Measurements from ENCODE around the gene PAF1. TPM values are rescaled to one million over a fixed set of nuclear protein-coding genes. Genes with fewer than 3 reads are reported as not detected.
A peak's percentile ranks its signal among the peaks of the same experiment; 100 is the strongest.

PAF1 gene
- total and polyA plus RNA-seq, 2 donors (not counting 1 experiment from before 2014, with no cell fraction given): 46.4 to 65.5 TPM

- TF ChIP-seq EZH2 (IDR thresholded peaks at IDR 0.05; ENCODE audit: low read length, missing control alignments) (no peak), CTCF (conservative IDR thresholded peaks at IDR 0.05 in 1 of 2, IDR thresholded peaks at IDR 0.05 in 1 of 2; ENCODE audit: low read depth in 1 of 2, low read length in 2 of 2) (no peak)
- peaks cover 4% of the 10 kb centered on the region for H3K79me2 ChIP-seq (ENCODE audit: control insufficient read depth, insufficient read depth, low read length)
- peaks cover 19% of the 10 kb centered on the region for H3K36me3 ChIP-seq (ENCODE audit: control insufficient read depth, insufficient read depth, low read length)
- peaks cover 18% of the 10 kb centered on the region for H3K4me1 ChIP-seq (ENCODE audit: control insufficient read depth, extremely low read depth, insufficient read depth, low read length)
- no peaks in the 10 kb centered on the region for H3K27me3 ChIP-seq (ENCODE audit: control insufficient read depth, insufficient read depth, low read length)
- H3K27ac ChIP-seq (ENCODE audit: insufficient read depth, low read length): peak overlapping the region; percentile 82
- peak overlapping the region; percentile 29 for H3K9ac ChIP-seq (ENCODE audit: insufficient read depth, low read length)
- peak overlapping the region; percentile 80 for H3K4me2 ChIP-seq (ENCODE audit: extremely low read depth, insufficient read depth, low read length)
- no peak overlapping the region for H2AFZ ChIP-seq (ENCODE audit: low read length)
- H4K20me1 ChIP-seq (ENCODE audit: control insufficient read depth, extremely low read depth, insufficient read depth, low read length): no peaks in the 10 kb centered on the region
- peak overlapping the region in 1 of 4 experiments; percentile 27 for H3K4me3 ChIP-seq (replicated peaks in 1 of 4; ENCODE audit: control extremely low read depth in 1 of 4, insufficient read depth in 1 of 4, low read depth in 3 of 4, low read length in 4 of 4)
- H3K9me3 ChIP-seq (ENCODE audit: control insufficient read depth, insufficient read depth, low read depth, low read length): no peaks in the 10 kb centered on the region
- peak; percentile 96 to 97 for DNase-seq (ENCODE audit: low read depth in 2 of 2)
Measured at GRCh38 chr19:39372047-39372802, 18.7 kb downstream of the PAF1 start.

DNA sequence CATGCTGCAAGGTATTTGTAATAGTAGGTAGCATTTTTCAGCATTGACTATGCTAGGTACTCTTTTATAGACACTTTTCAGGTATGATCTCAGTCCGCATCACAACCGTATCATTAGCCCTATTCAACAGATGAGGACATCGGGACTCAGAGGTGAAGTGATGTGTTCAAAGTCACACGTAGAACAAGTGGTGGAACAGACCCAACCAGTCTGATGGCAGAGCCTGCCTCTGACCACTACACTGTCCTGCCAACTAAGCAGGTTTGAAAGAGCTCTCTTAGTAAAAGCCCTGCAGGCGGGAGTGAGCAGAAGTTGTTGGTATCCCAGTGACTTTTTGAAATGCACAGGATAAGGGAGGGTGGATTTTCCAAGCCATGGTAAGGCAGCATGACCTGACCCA is 20.2 kb downstream of the PAF1 start:
- Histone ChIP-seq H2AFZ (ENCODE audit: low read length) (no peak overlapping the region), H3K4me2 (ENCODE audit: extremely low read depth, insufficient read depth, low read length) (no peak overlapping the region), H3K9ac (ENCODE audit: insufficient read depth, low read length) (no peak overlapping the region), H3K27ac (ENCODE audit: insufficient read depth, low read length) (no peak overlapping the region), H3K79me2 (ENCODE audit: control insufficient read depth, insufficient read depth, low read length) (peaks cover 4% of the 10 kb centered on the region), H3K4me3 (replicated peaks in 1 of 4; ENCODE audit: control extremely low read depth in 1 of 4, insufficient read depth in 1 of 4, low read depth in 3 of 4, low read length in 4 of 4) (no peak overlapping the region), H3K27me3 (ENCODE audit: control insufficient read depth, insufficient read depth, low read length) (no peaks in the 10 kb centered on the region), H3K36me3 (ENCODE audit: control insufficient read depth, insufficient read depth, low read length) (peaks cover 11% of the 10 kb centered on the region), H3K9me3 (ENCODE audit: control insufficient read depth, insufficient read depth, low read depth, low read length) (no peaks in the 10 kb centered on the region), H3K4me1 (ENCODE audit: control insufficient read depth, extremely low read depth, insufficient read depth, low read length) (peaks cover 18% of the 10 kb centered on the region), H4K20me1 (ENCODE audit: control insufficient read depth, extremely low read depth, insufficient read depth, low read length) (no peaks in the 10 kb centered on the region)
- DNase-seq (ENCODE audit: low read depth in 2 of 2): no peak
- TF ChIP-seq CTCF (conservative IDR thresholded peaks at IDR 0.05 in 1 of 2, IDR thresholded peaks at IDR 0.05 in 1 of 2; ENCODE audit: low read depth in 1 of 2, low read length in 2 of 2) (no peak), EZH2 (IDR thresholded peaks at IDR 0.05; ENCODE audit: low read length, missing control alignments) (no peak)

DNA sequence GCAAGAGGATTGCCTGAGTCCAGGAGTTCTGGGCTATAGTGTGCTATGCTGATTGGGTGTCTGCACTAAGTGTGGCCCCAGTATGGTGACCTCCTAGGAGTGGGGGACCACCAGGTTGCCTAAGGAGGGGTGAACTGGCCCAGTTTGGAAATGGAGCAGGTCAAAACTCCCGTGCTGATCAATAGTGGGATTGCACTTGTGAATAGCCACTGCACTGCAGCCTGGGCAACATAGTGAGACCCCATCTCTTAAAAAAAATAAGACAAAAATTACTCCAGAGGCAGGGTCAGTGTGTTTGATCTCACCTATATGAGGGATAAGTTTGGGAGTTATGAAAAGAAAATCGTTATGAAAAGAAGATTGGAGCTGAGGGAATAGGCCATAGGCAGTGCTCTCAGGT is 21.7 kb downstream of the PAF1 start:
- peaks cover 25% of the 10 kb centered on the region for H3K4me1 ChIP-seq (ENCODE audit: control insufficient read depth, extremely low read depth, insufficient read depth, low read length)
- TF ChIP-seq CTCF (conservative IDR thresholded peaks at IDR 0.05 in 1 of 2, IDR thresholded peaks at IDR 0.05 in 1 of 2; ENCODE audit: low read depth in 1 of 2, low read length in 2 of 2) (no peak), EZH2 (IDR thresholded peaks at IDR 0.05; ENCODE audit: low read length, missing control alignments) (no peak)
- DNase-seq (ENCODE audit: low read depth in 2 of 2): no peak

More for the DNA sequence above, 21.7 kb downstream of the PAF1 start:
- no peak overlapping the region for H3K27ac ChIP-seq (ENCODE audit: insufficient read depth, low read length)
- H2AFZ ChIP-seq (ENCODE audit: low read length): no peak overlapping the region
- H3K9me3 ChIP-seq (ENCODE audit: control insufficient read depth, insufficient read depth, low read depth, low read length): no peaks in the 10 kb centered on the region
- peaks cover 6% of the 10 kb centered on the region for H3K36me3 ChIP-seq (ENCODE audit: control insufficient read depth, insufficient read depth, low read length)
- no peaks in the 10 kb centered on the region for H4K20me1 ChIP-seq (ENCODE audit: control insufficient read depth, extremely low read depth, insufficient read depth, low read length)
- no peaks in the 10 kb centered on the region for H3K27me3 ChIP-seq (ENCODE audit: control insufficient read depth, insufficient read depth, low read length)
- H3K79me2 ChIP-seq (ENCODE audit: control insufficient read depth, insufficient read depth, low read length): peaks cover 4% of the 10 kb centered on the region
- no peak overlapping the region for H3K4me2 ChIP-seq (ENCODE audit: extremely low read depth, insufficient read depth, low read length)
- no peak overlapping the region for H3K4me3 ChIP-seq (replicated peaks in 1 of 4; ENCODE audit: control extremely low read depth in 1 of 4, insufficient read depth in 1 of 4, low read depth in 3 of 4, low read length in 4 of 4)
- H3K9ac ChIP-seq (ENCODE audit: insufficient read depth, low read length): no peak overlapping the region
